Measurements from ENCODE around the gene MTMR2.
"Not testable (repeated sequence)": the region's sequence is repeated elsewhere in the genome, so short reads cannot be mapped to it uniquely, and the experiment has no call there.

MTMR2 gene

GRCh38 chr11:95870877-95871276 is 53.0 kb downstream of the MTMR2 start:
- CTCF ChIA-PET: not testable (repeated sequence)

GRCh38 chr11:95867105-95867504 is 56.8 kb downstream of the MTMR2 start:
- Histone ChIP-seq H3K36me3 (ENCODE audit: control insufficient read depth in 4 of 4, insufficient read depth in 4 of 4, low read length in 3 of 4) (peaks cover 2 to 11% (median 7%) of the 10 kb centered on the region in 4 experiments), H3K27ac (ENCODE audit: insufficient read depth in 1 of 2, low read depth in 1 of 2, low read length in 2 of 2, poor library complexity in 1 of 2, severe bottlenecking in 2 of 2) (no peak overlapping the region), H3K9me3 (ENCODE audit: control extremely low read depth in 1 of 5, control insufficient read depth in 4 of 5, insufficient read depth in 2 of 5, low read depth in 1 of 5, low read length in 4 of 5) (no peaks in the 10 kb centered on the region), H3K4me3 (ENCODE audit: control insufficient read depth in 1 of 7, extremely low read depth in 1 of 7, insufficient read depth in 4 of 7, low read depth in 2 of 7, low read length in 6 of 7) (no peak overlapping the region), H3K27me3 (replicated peaks in 2 of 5; ENCODE audit: control insufficient read depth in 4 of 5, insufficient read depth in 5 of 5, low read length in 4 of 5) (no peaks in the 10 kb centered on the region), H3K4me1 (ENCODE audit: control extremely low read depth in 1 of 4, control insufficient read depth in 4 of 4, insufficient read depth in 4 of 4, low read length in 3 of 4) (peaks cover 0 to 5% (median 0%) of the 10 kb centered on the region in 4 experiments)
- WGBS (ENCODE audit: insufficient coverage): no CpG with 5 or more reads among the region's 6 CpGs
- ChIA-PET POLR2A (no interaction called here), CTCF (no interaction called here)
- peak in 2 of 3 donors; percentile 26 to 38 for DNase-seq

More at GRCh38 chr11:95870877-95871276, 53.0 kb downstream of the MTMR2 start:
- H3K9me3 ChIP-seq (ENCODE audit: control extremely low read depth in 1 of 5, control insufficient read depth in 4 of 5, insufficient read depth in 2 of 5, low read depth in 1 of 5, low read length in 4 of 5); DNase-seq; H3K27me3 ChIP-seq (replicated peaks in 2 of 5; ENCODE audit: control insufficient read depth in 4 of 5, insufficient read depth in 5 of 5, low read length in 4 of 5); POLR2A ChIA-PET; H3K36me3 ChIP-seq (ENCODE audit: control insufficient read depth in 4 of 4, insufficient read depth in 4 of 4, low read length in 3 of 4); H3K4me3 ChIP-seq (ENCODE audit: control insufficient read depth in 1 of 7, extremely low read depth in 1 of 7, insufficient read depth in 4 of 7, low read depth in 2 of 7, low read length in 6 of 7); H3K4me1 ChIP-seq (ENCODE audit: control extremely low read depth in 1 of 4, control insufficient read depth in 4 of 4, insufficient read depth in 4 of 4, low read length in 3 of 4); H3K27ac ChIP-seq (ENCODE audit: insufficient read depth in 1 of 2, low read depth in 1 of 2, low read length in 2 of 2, poor library complexity in 1 of 2, severe bottlenecking in 2 of 2): not testable (repeated sequence)
- no CpG with 5 or more reads among the region's 3 CpGs for WGBS (ENCODE audit: insufficient coverage)

- 100% methylated on average over 2 of the region's 2 CpGs for WGBS (ENCODE audit: insufficient coverage)
These were observed 60.3 kb downstream of the MTMR2 start for GRCh38 chr11:95863486-95864140.

GRCh38 chr11:95860024-95860423 is 63.9 kb downstream of the MTMR2 start:
- H3K9me3 ChIP-seq (ENCODE audit: control extremely low read depth in 1 of 5, control insufficient read depth in 4 of 5, insufficient read depth in 2 of 5, low read depth in 1 of 5, low read length in 4 of 5); DNase-seq; POLR2A ChIA-PET; H3K27me3 ChIP-seq (replicated peaks in 2 of 5; ENCODE audit: control insufficient read depth in 4 of 5, insufficient read depth in 5 of 5, low read length in 4 of 5); H3K4me1 ChIP-seq (ENCODE audit: control extremely low read depth in 1 of 4, control insufficient read depth in 4 of 4, insufficient read depth in 4 of 4, low read length in 3 of 4); CTCF ChIA-PET; H3K4me3 ChIP-seq (ENCODE audit: control insufficient read depth in 1 of 7, extremely low read depth in 1 of 7, insufficient read depth in 4 of 7, low read depth in 2 of 7, low read length in 6 of 7); H3K27ac ChIP-seq (ENCODE audit: insufficient read depth in 1 of 2, low read depth in 1 of 2, low read length in 2 of 2, poor library complexity in 1 of 2, severe bottlenecking in 2 of 2): not testable (repeated sequence)
- 100% methylated on average over 1 of the region's 4 CpGs for WGBS (ENCODE audit: insufficient coverage)
- H3K36me3 ChIP-seq (ENCODE audit: control insufficient read depth in 4 of 4, insufficient read depth in 4 of 4, low read length in 3 of 4): peaks cover 0 to 21% (median 7%) of the 10 kb centered on the region in 4 experiments

More at GRCh38 chr11:95863486-95864140, 60.3 kb downstream of the MTMR2 start:
- Histone ChIP-seq H3K27ac (ENCODE audit: insufficient read depth in 1 of 2, low read depth in 1 of 2, low read length in 2 of 2, poor library complexity in 1 of 2, severe bottlenecking in 2 of 2) (no peak overlapping the region), H3K27me3 (replicated peaks in 2 of 5; ENCODE audit: control insufficient read depth in 4 of 5, insufficient read depth in 5 of 5, low read length in 4 of 5) (no peaks in the 10 kb centered on the region), H3K36me3 (ENCODE audit: control insufficient read depth in 4 of 4, insufficient read depth in 4 of 4, low read length in 3 of 4) (peaks cover 2 to 17% (median 9%) of the 10 kb centered on the region in 4 experiments), H3K4me3 (ENCODE audit: control insufficient read depth in 1 of 7, extremely low read depth in 1 of 7, insufficient read depth in 4 of 7, low read depth in 2 of 7, low read length in 6 of 7) (no peak overlapping the region), H3K9me3 (ENCODE audit: control extremely low read depth in 1 of 5, control insufficient read depth in 4 of 5, insufficient read depth in 2 of 5, low read depth in 1 of 5, low read length in 4 of 5) (no peaks in the 10 kb centered on the region), H3K4me1 (ENCODE audit: control extremely low read depth in 1 of 4, control insufficient read depth in 4 of 4, insufficient read depth in 4 of 4, low read length in 3 of 4) (peaks cover 0 to 5% (median 0%) of the 10 kb centered on the region in 4 experiments)
- POLR2A ChIA-PET: no interaction called here
- DNase-seq: no peak
- CTCF ChIA-PET: no interaction called here

- CTCF ChIA-PET: interaction anchor here (1.0 to 1.4 kb wide), 3 partner anchors 15 to 572 kb away, joined by 3 to 4 read pairs (median 3); no protein-coding TSS in a partner anchor
- H3K4me3 ChIP-seq (ENCODE audit: control insufficient read depth in 1 of 7, extremely low read depth in 1 of 7, insufficient read depth in 4 of 7, low read depth in 2 of 7, low read length in 6 of 7); H3K9me3 ChIP-seq (ENCODE audit: control extremely low read depth in 1 of 5, control insufficient read depth in 4 of 5, insufficient read depth in 2 of 5, low read depth in 1 of 5, low read length in 4 of 5); H3K27ac ChIP-seq (ENCODE audit: insufficient read depth in 1 of 2, low read depth in 1 of 2, low read length in 2 of 2, poor library complexity in 1 of 2, severe bottlenecking in 2 of 2); H3K27me3 ChIP-seq (replicated peaks in 2 of 5; ENCODE audit: control insufficient read depth in 4 of 5, insufficient read depth in 5 of 5, low read length in 4 of 5); POLR2A ChIA-PET; H3K4me1 ChIP-seq (ENCODE audit: control extremely low read depth in 1 of 4, control insufficient read depth in 4 of 4, insufficient read depth in 4 of 4, low read length in 3 of 4); DNase-seq: not testable (repeated sequence)
- peaks cover 2 to 29% (median 6%) of the 10 kb centered on the region in 4 experiments for H3K36me3 ChIP-seq (ENCODE audit: control insufficient read depth in 4 of 4, insufficient read depth in 4 of 4, low read length in 3 of 4)
- WGBS (ENCODE audit: insufficient coverage): 100% methylated on average over 3 of the region's 5 CpGs
These were observed 69.5 kb downstream of the MTMR2 start for GRCh38 chr11:95854362-95854761.

GRCh38 chr11:95853862-95854261 is 70.0 kb downstream of the MTMR2 start:
- WGBS (ENCODE audit: insufficient coverage): 100% methylated on average over 1 of the region's 2 CpGs
- Histone ChIP-seq H3K9me3 (ENCODE audit: control extremely low read depth in 1 of 5, control insufficient read depth in 4 of 5, insufficient read depth in 2 of 5, low read depth in 1 of 5, low read length in 4 of 5) (no peaks in the 10 kb centered on the region), H3K36me3 (ENCODE audit: control insufficient read depth in 4 of 4, insufficient read depth in 4 of 4, low read length in 3 of 4) (peaks cover 2 to 25% (median 8%) of the 10 kb centered on the region in 4 experiments), H3K4me3 (ENCODE audit: control insufficient read depth in 1 of 7, extremely low read depth in 1 of 7, insufficient read depth in 4 of 7, low read depth in 2 of 7, low read length in 6 of 7) (no peak overlapping the region), H3K27me3 (replicated peaks in 2 of 5; ENCODE audit: control insufficient read depth in 4 of 5, insufficient read depth in 5 of 5, low read length in 4 of 5) (no peaks in the 10 kb centered on the region), H3K27ac (ENCODE audit: insufficient read depth in 1 of 2, low read depth in 1 of 2, low read length in 2 of 2, poor library complexity in 1 of 2, severe bottlenecking in 2 of 2) (no peak overlapping the region), H3K4me1 (ENCODE audit: control extremely low read depth in 1 of 4, control insufficient read depth in 4 of 4, insufficient read depth in 4 of 4, low read length in 3 of 4) (no peaks in the 10 kb centered on the region)
- CTCF ChIA-PET: interaction anchor here (1.0 kb wide), 2 partner anchors 15 to 18 kb away, joined by 3 read pairs; no protein-coding TSS in a partner anchor
- DNase-seq: no peak
- POLR2A ChIA-PET: no interaction called here

DNA sequence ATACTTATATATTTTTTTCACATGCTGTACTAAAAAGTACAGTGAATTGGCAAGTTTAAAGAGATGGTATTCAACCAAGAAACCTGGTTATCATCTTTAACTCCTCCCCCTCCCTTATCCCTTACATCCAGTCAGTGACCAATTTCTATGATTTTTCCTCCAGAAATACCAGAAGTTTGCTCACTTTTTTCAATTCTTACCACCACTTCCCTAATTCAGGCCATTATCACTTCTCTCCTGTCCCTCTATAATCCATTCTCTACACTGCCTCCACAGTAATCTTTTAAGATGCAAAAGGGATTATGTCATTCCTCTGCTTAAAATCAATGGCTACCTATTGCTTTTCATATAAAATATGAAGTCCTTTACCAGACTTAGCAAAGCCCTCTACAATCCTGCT is 70.8 kb downstream of the MTMR2 start:
- Histone ChIP-seq H3K27me3 (replicated peaks in 2 of 5; ENCODE audit: control insufficient read depth in 4 of 5, insufficient read depth in 5 of 5, low read length in 4 of 5) (no peaks in the 10 kb centered on the region), H3K4me1 (ENCODE audit: control extremely low read depth in 1 of 4, control insufficient read depth in 4 of 4, insufficient read depth in 4 of 4, low read length in 3 of 4) (no peaks in the 10 kb centered on the region), H3K27ac (ENCODE audit: insufficient read depth in 1 of 2, low read depth in 1 of 2, low read length in 2 of 2, poor library complexity in 1 of 2, severe bottlenecking in 2 of 2) (no peak overlapping the region), H3K4me3 (ENCODE audit: control insufficient read depth in 1 of 7, extremely low read depth in 1 of 7, insufficient read depth in 4 of 7, low read depth in 2 of 7, low read length in 6 of 7) (no peak overlapping the region), H3K36me3 (ENCODE audit: control insufficient read depth in 4 of 4, insufficient read depth in 4 of 4, low read length in 3 of 4) (peaks cover 2 to 22% (median 9%) of the 10 kb centered on the region in 4 experiments), H3K9me3 (ENCODE audit: control extremely low read depth in 1 of 5, control insufficient read depth in 4 of 5, insufficient read depth in 2 of 5, low read depth in 1 of 5, low read length in 4 of 5) (no peaks in the 10 kb centered on the region)
- DNase-seq: peak in 1 of 3 donors; percentile 18
- ChIA-PET POLR2A (no interaction called here), CTCF (no interaction called here)
